Suprapubic skin (tissue), 4 donors: ENCODE results near the gene BLZF1.

Experiments
- POLR2A ChIP-seq, 2 donors: fragments of 450-650 bp; IDR thresholded peaks; one replicate each; pipeline ENCODE4 v1.6.1; 2017; ENCODE audit warnings: antibody characterized with exemption in 2 of 2, mild to moderate bottlenecking in 2 of 2, moderate library complexity in 2 of 2
- POLR2AphosphoS5 ChIP-seq, 3 donors: sonication (generic); formaldehyde crosslinking; IDR thresholded peaks; one replicate each; pipeline ENCODE4 v1.6.1; 2017; ENCODE audit warnings: antibody characterized with exemption in 3 of 3
- TF ChIP-seq, protein P1 (sequence below), 2 donors: fragments of 200-600 bp in 1 of 2; fragments of 450-650 bp in 1 of 2; sonication (generic) in 1 of 2; IDR thresholded peaks; one replicate each; pipeline ENCODE4 v1.5.1; 2016 to 2019; ENCODE audit warnings: antibody characterized with exemption in 2 of 2, mild to moderate bottlenecking in 1 of 2, moderate library complexity in 1 of 2

DNA sequence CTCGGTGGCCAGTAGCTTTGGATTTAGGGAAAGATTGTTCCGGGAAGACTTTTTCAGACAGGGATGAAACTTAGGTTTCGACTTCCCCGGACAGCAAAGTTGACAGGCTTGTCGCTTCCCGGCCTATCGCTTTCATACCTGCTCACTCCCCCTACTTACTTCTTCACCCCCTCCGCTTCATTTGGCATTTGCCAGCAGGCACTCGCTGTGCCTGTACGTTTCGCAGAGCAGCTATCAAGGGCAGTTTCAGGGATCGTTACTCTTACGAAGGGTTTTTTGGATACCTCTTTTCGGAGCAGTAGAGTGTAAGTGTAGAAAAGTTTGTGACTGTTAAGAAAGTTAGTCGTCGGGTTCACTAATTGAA lies 393 bp downstream of the BLZF1 start:
- TF ChIP-seq POLR2AphosphoS5 (IDR thresholded peaks at IDR 0.05) (no peak), POLR2A (IDR thresholded peaks at IDR 0.05) (no peak)
- TF ChIP-seq, protein P1, sequence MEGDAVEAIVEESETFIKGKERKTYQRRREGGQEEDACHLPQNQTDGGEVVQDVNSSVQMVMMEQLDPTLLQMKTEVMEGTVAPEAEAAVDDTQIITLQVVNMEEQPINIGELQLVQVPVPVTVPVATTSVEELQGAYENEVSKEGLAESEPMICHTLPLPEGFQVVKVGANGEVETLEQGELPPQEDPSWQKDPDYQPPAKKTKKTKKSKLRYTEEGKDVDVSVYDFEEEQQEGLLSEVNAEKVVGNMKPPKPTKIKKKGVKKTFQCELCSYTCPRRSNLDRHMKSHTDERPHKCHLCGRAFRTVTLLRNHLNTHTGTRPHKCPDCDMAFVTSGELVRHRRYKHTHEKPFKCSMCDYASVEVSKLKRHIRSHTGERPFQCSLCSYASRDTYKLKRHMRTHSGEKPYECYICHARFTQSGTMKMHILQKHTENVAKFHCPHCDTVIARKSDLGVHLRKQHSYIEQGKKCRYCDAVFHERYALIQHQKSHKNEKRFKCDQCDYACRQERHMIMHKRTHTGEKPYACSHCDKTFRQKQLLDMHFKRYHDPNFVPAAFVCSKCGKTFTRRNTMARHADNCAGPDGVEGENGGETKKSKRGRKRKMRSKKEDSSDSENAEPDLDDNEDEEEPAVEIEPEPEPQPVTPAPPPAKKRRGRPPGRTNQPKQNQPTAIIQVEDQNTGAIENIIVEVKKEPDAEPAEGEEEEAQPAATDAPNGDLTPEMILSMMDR (IDR thresholded peaks at IDR 0.05) = no peak
